ENCODE results near the gene ACTL6B. TPM values are rescaled to one million over a fixed set of nuclear protein-coding genes. Genes with fewer than 3 reads are reported as not detected.
A peak's percentile ranks its signal among the peaks of the same experiment; 100 is the strongest.

Gene ACTL6B
- total RNA-seq, 1 experiment from 2014 or later, result 1.3 TPM

- H3K27me3 Mint-ChIP-seq (ENCODE audit: low read depth), result peaks cover 3% of the 10 kb centered on the region; the same call in 1 of the 2 replicates
- H3K4me1 Mint-ChIP-seq, result peaks cover 11% of the 10 kb centered on the region
- no peak for DNase-seq (ENCODE audit: low spot score)
- no peak for ATAC-seq
- H3K36me3 Mint-ChIP-seq, result no peaks in the 10 kb centered on the region
- no peak for TF ChIP-seq NFATC4 (CRISPR knock-in tag; IDR thresholded peaks at IDR 0.05)
- 0 out of 2 replicates have a peak, but pooled peaks have one; percentile 18 for TF ChIP-seq GABPB1 (CRISPR knock-in tag; IDR thresholded peaks at IDR 0.05)
- no peak within 1 kb of the TSS for H3K27ac Mint-ChIP-seq
- H3K9me3 Mint-ChIP-seq, result no peaks in the 10 kb centered on the region
- CTCF ChIA-PET, result interaction anchor here (0.6 to 2.0 kb wide), 10 partner anchors 9 to 158 kb away, joined by 3 to 42 read pairs (median 5); partner anchors contain the start of genes EPO, FBXO24, GNB2 and MOSPD3
- no peak within 1 kb of the TSS for H3K4me3 Mint-ChIP-seq
- POLR2A ChIA-PET, result interaction anchor here (0.7 to 0.8 kb wide), 2 partner anchors 35 to 52 kb away, joined by 3 read pairs; no protein-coding TSS in a partner anchor
Measured at GRCh38 chr7:100641463-100641859, 14.8 kb downstream of the ACTL6B start, which contains the start of gene TFR2. Gene TFR2, minus strand, starts transcription at chr7:100641552. Its CDS starts 43 bp downstream, at chr7:100641509.

GRCh38 chr7:100640517-100641440, 15.5 kb downstream of the ACTL6B start:
- POLR2A ChIA-PET, result no interaction called here

More at GRCh38 chr7:100640517-100641440, 15.5 kb downstream of the ACTL6B start:
- Mint-ChIP-seq H3K27ac (no peak overlapping the region), H3K9me3 (no peaks in the 10 kb centered on the region), H3K4me3 (no peak overlapping the region), H3K36me3 (no peaks in the 10 kb centered on the region), H3K4me1 (peaks cover 11% of the 10 kb centered on the region), H3K27me3 (ENCODE audit: low read depth) (peaks cover 4% of the 10 kb centered on the region)
- DNase-seq (ENCODE audit: low spot score), result no peak
- ATAC-seq, result no peak
- CTCF ChIA-PET, result interaction anchor here (0.6 to 1.6 kb wide), 3 partner anchors 11 to 84 kb away, joined by 3 to 8 read pairs (median 5); partner anchors contain the start of gene EPO
- TF ChIP-seq ERG (CRISPR knock-in tag; IDR thresholded peaks at IDR 0.05) (no peak), E2F1 (CRISPR knock-in tag; IDR thresholded peaks at IDR 0.05) (no peak), ZNF219 (CRISPR knock-in tag; IDR thresholded peaks at IDR 0.05; ENCODE audit: borderline replicate concordance) (no peak), SMAD4 (CRISPR knock-in tag; IDR thresholded peaks at IDR 0.05) (no peak), ESRRA (CRISPR knock-in tag; IDR thresholded peaks at IDR 0.05; ENCODE audit: borderline replicate concordance) (no peak), ZNF121 (CRISPR knock-in tag; IDR thresholded peaks at IDR 0.05) (no peak), GABPB1 (CRISPR knock-in tag; IDR thresholded peaks at IDR 0.05) (no peak), RELA (CRISPR knock-in tag; IDR thresholded peaks at IDR 0.05; ENCODE audit: borderline replicate concordance) (no peak), JAZF1 (CRISPR knock-in tag; IDR thresholded peaks at IDR 0.05) (no peak), ZNF671 (CRISPR knock-in tag; IDR thresholded peaks at IDR 0.05) (no peak), STAT6 (CRISPR knock-in tag; conservative IDR thresholded peaks at IDR 0.05; ENCODE audit: low read depth) (no peak), ATF6 (CRISPR knock-in tag; IDR thresholded peaks at IDR 0.05) (no peak), ELF4 (CRISPR knock-in tag; IDR thresholded peaks at IDR 0.05; ENCODE audit: low read depth) (no peak), AFF4 (CRISPR knock-in tag; IDR thresholded peaks at IDR 0.05; ENCODE audit: borderline replicate concordance) (no peak), FOXK1 (CRISPR knock-in tag; IDR thresholded peaks at IDR 0.05) (no peak), ZNF396 (CRISPR knock-in tag; IDR thresholded peaks at IDR 0.05; ENCODE audit: borderline replicate concordance) (no peak), SP1 (CRISPR knock-in tag; conservative IDR thresholded peaks at IDR 0.05) (no peak)
